Measurements from ENCODE around the gene KCTD1. TPM values are rescaled to one million over a fixed set of nuclear protein-coding genes. Genes with fewer than 3 reads are reported as not detected.

Gene KCTD1
- polyA plus RNA-seq, 1 donor from 2014 or later = 32.0 TPM

GRCh38 chr18:26524002-26524401, 24.4 kb downstream of the KCTD1 start:
- Histone ChIP-seq H3K9me2 (ENCODE audit: insufficient read depth, low read length) (no peaks in the 10 kb centered on the region), H3K27me3 (ENCODE audit: insufficient read depth, low read depth, low read length) (no peaks in the 10 kb centered on the region), H2AFZ (ENCODE audit: low read depth, low read length) (no peak overlapping the region), H4K20me1 (ENCODE audit: insufficient read depth) (no peaks in the 10 kb centered on the region), H3K4me3 (ENCODE audit: low read length) (no peak overlapping the region), H3K27ac (ENCODE audit: low read length) (no peak overlapping the region), H3F3A (ENCODE audit: insufficient read depth, low read length, poor library complexity, severe bottlenecking) (no peaks in the 10 kb centered on the region), H3K9ac (ENCODE audit: low read length) (no peak overlapping the region), H3K79me2 (replicated peaks; ENCODE audit: insufficient read depth, low read length) (peaks cover 7% of the 10 kb centered on the region), H3K4me2 (ENCODE audit: low read length) (no peak overlapping the region), H3K9me3 (ENCODE audit: low read length) (no peaks in the 10 kb centered on the region), H3K36me3 (ENCODE audit: insufficient read depth, low read length) (no peaks in the 10 kb centered on the region)
- TF ChIP-seq CTCF (IDR thresholded peaks at IDR 0.05; ENCODE audit: poor library complexity, severe bottlenecking) = no peak
- no peak for TF ChIP-seq TAF1 (IDR thresholded peaks at IDR 0.05; ENCODE audit: low read depth)
- TF ChIP-seq EP300 (conservative IDR thresholded peaks at IDR 0.05; ENCODE audit: poor library complexity, severe bottlenecking) = no peak
- no peak for TF ChIP-seq RAD21 (conservative IDR thresholded peaks at IDR 0.05)
- TF ChIP-seq REST (IDR thresholded peaks at IDR 0.05; ENCODE audit: borderline replicate concordance) = no peak
- no peak for TF ChIP-seq POLR2AphosphoS5 (IDR thresholded peaks at IDR 0.05)
- no peak for TF ChIP-seq EZH2 (IDR thresholded peaks at IDR 0.05; ENCODE audit: borderline replicate concordance, insufficient read depth, low read length, poor library complexity, severe bottlenecking)
- TF ChIP-seq MXI1 (conservative IDR thresholded peaks at IDR 0.05; ENCODE audit: poor library complexity, severe bottlenecking) = no peak
- no peak for TF ChIP-seq SMC3 (conservative IDR thresholded peaks at IDR 0.05; ENCODE audit: poor library complexity)

- TF ChIP-seq SMC3 (conservative IDR thresholded peaks at IDR 0.05; ENCODE audit: poor library complexity) (no peak), RAD21 (conservative IDR thresholded peaks at IDR 0.05) (no peak), TAF1 (IDR thresholded peaks at IDR 0.05; ENCODE audit: low read depth) (no peak), POLR2AphosphoS5 (IDR thresholded peaks at IDR 0.05) (no peak), MXI1 (conservative IDR thresholded peaks at IDR 0.05; ENCODE audit: poor library complexity, severe bottlenecking) (no peak), EP300 (conservative IDR thresholded peaks at IDR 0.05; ENCODE audit: poor library complexity, severe bottlenecking) (no peak), CTCF (IDR thresholded peaks at IDR 0.05; ENCODE audit: poor library complexity, severe bottlenecking) (no peak), EZH2 (IDR thresholded peaks at IDR 0.05; ENCODE audit: borderline replicate concordance, insufficient read depth, low read length, poor library complexity, severe bottlenecking) (no peak), REST (IDR thresholded peaks at IDR 0.05; ENCODE audit: borderline replicate concordance) (no peak)
- peaks cover 3% of the 10 kb centered on the region for H3K79me2 ChIP-seq (replicated peaks; ENCODE audit: insufficient read depth, low read length)
- no peaks in the 10 kb centered on the region for H3K9me2 ChIP-seq (ENCODE audit: insufficient read depth, low read length)
- H3K27me3 ChIP-seq (ENCODE audit: insufficient read depth, low read depth, low read length) = no peaks in the 10 kb centered on the region
- H4K20me1 ChIP-seq (ENCODE audit: insufficient read depth) = no peaks in the 10 kb centered on the region
- H2AFZ ChIP-seq (ENCODE audit: low read depth, low read length) = no peak overlapping the region
- H3F3A ChIP-seq (ENCODE audit: insufficient read depth, low read length, poor library complexity, severe bottlenecking) = no peaks in the 10 kb centered on the region
- H3K27ac ChIP-seq (ENCODE audit: low read length) = no peak overlapping the region
- no peaks in the 10 kb centered on the region for H3K9me3 ChIP-seq (ENCODE audit: low read length)
- H3K4me2 ChIP-seq (ENCODE audit: low read length) = no peak overlapping the region
- H3K36me3 ChIP-seq (ENCODE audit: insufficient read depth, low read length) = no peaks in the 10 kb centered on the region
- H3K9ac ChIP-seq (ENCODE audit: low read length) = no peak overlapping the region
- H3K4me3 ChIP-seq (ENCODE audit: low read length) = no peak overlapping the region
These were observed 26.7 kb downstream of the KCTD1 start for GRCh38 chr18:26521617-26522016.
